GM18909 (cell line): ENCODE data around the gene NUP210.

Experiments
- ATAC-seq: cut with Tn5 transposase; IDR thresholded peaks from one replicate; pipeline ENCODE4 v1.9.1; 2021; ENCODE audit warnings: mild to moderate bottlenecking; ENCODE audit not compliant: unreplicated experiment, poor library complexity

Gene NUP210

DNA sequence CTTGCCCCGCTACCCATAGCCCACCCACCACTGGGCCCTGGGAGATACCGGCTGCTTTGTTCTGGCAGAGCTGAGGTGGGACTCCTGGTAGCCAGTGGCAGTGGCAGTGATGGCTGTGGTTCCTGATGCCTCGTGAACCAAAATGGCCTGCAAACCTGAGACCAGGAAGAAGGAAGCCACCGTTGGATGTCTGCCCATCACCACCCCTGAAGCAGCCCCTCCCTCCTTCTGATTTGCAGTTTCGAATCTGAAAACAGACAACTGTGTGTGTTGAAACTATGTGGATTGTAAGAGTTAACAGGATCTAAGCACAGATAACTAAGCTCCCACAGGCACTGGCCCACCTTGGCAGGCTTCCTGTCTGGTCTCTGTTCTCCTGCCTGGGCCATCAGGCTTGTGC is 66.6 kb downstream of the NUP210 start:
- ATAC-seq: no peak

DNA sequence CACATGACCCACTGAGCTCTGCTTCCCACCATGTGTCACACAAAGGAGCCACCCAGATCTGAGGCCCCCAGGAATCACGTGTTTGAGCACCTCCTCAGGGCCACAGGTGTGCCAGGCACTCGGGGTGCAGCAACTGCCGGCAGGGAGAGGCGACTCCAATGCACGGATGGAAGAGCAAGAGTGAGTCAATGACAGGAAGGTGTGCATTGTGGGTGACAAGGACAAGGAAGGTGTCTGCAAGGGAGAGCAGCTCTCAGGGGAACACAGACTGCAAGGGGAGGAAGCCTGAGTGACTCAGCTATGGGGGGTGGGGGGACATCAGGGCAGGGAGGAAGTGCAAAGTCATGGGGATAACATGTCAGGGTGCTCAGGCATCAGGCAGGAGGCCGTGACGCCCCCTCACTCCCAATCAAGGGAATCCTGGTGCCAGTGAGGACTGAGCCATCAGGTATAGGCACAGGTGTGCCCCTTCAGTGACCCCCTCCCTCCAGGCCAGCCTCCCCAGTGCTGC is 67.4 kb downstream of the NUP210 start:
- ATAC-seq: no peak

GRCh38 chr3:13349823-13350222 is 70.3 kb downstream of the NUP210 start:
- no peak for ATAC-seq

GRCh38 chr3:13348661-13349396 is 71.3 kb downstream of the NUP210 start:
- ATAC-seq: no peak

- ATAC-seq: no peak
Measured at GRCh38 chr3:13348100-13348499, 72.0 kb downstream of the NUP210 start.

DNA sequence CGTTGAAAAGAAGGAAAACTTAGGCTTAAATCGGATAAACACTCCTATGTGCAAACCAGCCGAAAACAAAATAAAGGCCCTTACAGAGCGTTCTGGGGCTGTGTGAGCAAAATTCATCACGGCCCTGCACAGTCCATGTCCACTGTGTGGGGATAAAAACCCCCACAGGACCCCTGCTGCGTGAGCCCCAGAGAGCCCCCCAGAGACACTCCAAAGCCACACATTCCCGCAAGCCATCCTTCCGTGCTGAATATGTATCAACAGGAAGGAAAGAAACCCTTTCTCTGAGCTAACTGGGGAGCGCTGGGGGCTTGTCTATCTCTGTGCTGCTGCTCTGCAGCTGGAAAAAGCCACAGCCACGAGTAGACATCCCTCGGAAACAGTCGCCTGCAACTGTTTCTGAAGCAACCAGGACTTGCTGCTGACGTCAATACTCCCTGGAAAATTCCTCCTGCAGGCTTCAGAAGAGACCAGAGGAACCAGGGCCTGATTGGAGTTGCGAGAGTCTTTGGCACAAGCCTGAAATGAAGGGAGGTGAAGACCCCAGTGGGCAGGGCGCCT is 72.7 kb downstream of the NUP210 start:
- ATAC-seq: no peak

DNA sequence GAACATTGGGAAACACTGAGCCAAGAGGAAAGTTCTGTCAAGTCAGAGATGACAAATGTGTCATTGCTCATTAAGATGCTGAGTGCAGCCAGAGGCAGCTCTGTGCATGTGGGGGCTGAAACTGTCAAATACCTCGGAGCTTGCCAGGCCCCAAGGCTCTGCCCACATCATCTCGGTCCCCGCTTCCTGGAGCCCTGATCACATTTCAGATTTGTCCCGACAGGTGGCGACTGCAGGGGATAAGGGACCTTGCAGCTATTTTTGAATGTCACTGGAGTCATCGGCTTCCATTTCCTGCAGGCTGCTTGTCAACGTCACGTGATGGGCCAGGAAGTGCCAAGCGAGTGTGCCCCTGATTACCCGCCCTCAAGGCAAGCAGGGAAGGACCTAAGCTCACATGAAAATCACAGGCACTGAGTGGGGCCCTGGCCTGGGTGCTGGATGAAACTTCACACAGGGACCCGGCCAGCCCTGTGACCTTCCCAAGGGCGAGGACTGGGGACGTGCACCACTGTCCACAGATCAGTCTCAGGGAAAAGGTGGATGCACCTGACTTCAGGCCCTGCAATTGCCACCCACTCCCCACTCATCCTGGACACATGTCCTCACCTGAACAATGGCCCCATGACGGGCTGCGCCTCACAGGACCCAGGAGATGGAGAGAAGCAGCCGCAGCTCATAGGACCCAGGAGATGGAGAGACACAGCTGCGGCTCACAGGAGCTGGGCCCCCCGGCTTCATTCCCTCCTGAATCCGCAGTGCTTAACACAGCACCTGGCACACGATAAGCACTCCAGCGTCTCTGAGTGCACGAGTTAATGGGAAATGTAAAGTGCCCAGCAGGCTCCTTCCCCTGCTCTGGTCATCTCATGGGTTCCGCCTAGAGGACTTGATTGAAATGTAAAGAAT is 73.4 kb downstream of the NUP210 start:
- ATAC-seq: no peak

GRCh38 chr3:13345772-13346171 is 74.3 kb downstream of the NUP210 start:
- no peak for ATAC-seq

GRCh38 chr3:13345284-13345683 is 74.8 kb downstream of the NUP210 start:
- ATAC-seq: no peak

DNA sequence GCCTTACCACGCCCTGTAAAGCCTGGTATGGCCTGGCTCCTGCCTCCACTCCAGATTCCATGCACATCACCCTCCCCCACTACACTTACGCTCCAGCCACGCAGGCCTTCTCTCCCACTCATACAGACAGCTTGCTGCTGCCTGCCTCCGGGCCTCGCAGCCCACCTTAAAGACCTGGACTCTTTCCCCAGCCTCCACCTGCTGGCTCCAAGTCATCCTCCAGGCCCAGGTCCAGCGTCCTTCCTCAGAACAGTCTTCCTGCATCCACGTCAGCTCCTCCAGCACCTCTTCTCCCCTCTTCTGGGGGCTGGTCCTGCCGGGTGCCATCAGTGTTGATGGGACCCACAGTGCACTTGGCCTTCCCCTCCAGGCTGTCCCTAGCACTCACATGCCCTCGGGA is 75.5 kb downstream of the NUP210 start:
- ATAC-seq: no peak

DNA sequence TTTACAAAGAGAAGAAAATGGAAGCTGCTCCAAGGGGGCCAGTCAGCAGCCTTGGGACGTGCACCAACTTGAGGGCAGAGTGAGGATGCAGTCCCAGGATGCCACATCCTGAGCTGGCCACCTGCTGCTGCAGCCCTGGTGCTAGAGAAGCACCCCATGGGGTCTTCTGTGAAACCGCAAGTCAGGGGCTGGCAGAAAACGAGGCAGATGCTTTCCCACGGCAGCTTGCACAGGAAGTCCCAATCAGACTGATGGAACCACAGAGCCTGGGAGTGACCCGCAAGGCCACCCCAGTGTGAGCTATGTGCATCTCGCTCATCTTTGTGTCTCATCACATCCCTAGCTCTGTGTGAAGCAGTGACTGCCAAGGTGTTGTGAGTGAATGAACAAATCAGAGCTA is 76.5 kb downstream of the NUP210 start:
- no peak for ATAC-seq

GRCh38 chr3:13341229-13341905 is 78.8 kb downstream of the NUP210 start:
- ATAC-seq: no peak

GRCh38 chr3:13339833-13340232 is 80.3 kb downstream of the NUP210 start:
- no peak for ATAC-seq

GRCh38 chr3:13338996-13339395 is 81.1 kb downstream of the NUP210 start:
- no peak for ATAC-seq

DNA sequence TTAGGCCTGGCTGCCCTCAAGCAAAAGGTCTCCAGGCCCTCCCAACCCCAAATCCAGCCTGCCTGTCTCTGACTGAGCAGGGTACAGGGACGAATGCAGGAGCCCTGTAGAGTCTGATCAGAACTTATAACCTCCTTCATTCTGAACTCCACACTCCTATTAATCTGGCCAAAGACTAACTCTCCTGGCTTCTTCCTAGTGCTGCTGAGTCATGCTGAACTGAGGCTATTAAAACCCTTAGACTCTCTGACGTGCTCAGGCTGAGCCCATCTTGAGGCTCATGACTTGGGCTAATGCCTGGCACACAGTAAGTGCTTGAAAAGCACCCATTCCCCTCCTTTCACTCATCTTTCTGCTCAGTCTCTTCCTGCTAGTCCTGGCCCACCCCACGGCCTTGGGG is 81.9 kb downstream of the NUP210 start:
- no peak for ATAC-seq

DNA sequence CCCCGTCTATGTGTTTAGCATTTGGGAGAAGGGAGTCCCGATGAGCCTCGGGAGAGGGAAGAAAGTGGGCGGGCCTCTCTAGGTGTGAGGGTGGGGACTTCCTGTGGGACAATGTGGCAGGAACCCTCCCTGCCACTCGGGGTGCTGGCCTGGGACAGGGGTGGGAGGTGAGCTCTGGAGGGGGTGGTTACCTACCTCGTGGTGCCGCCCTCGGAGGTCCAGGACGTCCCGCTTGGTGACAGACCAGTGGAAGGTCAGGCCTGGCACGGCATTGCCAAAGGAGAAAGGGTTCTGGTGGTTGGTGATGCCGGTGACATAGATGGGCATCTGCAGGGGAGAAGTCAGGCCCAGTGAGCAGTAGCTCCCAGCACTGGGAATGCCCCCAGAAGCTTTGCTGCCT is 83.5 kb downstream of the NUP210 start:
- ATAC-seq: no peak

DNA sequence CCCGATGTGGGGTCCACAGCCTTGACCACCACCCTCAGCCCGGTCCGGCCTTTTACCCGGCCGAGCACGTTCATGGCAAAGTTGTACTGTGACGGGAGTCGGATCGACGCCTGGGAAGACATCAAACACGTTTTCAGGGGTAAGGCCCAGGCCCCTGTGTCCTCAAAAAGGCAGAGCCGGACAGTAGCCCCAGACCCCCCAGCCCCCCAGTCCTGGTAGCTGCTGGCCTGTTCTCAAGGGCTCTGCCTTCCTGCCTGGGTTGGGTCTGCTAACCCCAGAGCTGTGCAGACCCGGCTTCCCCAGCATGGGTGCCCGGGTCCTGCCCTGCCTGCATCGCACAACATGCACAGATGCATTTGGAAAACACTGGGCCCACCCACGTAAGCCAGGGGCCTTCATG is 84.6 kb downstream of the NUP210 start:
- ATAC-seq: no peak

GRCh38 chr3:13335059-13335458 is 85.1 kb downstream of the NUP210 start:
- ATAC-seq: no peak

- ATAC-seq: no peak
Measured at GRCh38 chr3:13333236-13333897, 86.8 kb downstream of the NUP210 start.

DNA sequence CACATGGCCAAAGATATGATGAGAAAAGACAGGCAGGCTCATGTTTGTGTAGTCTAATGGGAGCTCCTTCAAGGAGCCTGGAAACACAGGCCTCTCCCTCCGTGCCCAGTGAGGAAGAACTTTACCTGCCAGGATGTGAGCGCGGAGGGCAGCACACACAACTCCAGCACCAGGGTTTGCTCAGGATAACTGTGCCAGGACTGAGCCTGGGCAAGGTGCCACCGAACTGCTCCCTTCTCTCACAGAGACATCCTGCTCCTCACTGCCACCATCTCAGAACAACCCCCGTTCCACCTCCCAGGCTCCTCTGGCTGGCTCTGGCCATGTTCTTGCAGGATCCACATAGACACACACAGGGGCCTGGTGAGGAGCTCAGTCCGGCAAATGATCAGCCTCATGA is 87.4 kb downstream of the NUP210 start:
- no peak for ATAC-seq
